GM23338 (cell line): ENCODE data around the gene IL1R1.

ENCODE experiments used
- EZH2 ChIP-seq: fragments of 200-600 bp; sonication (generic); IDR thresholded peaks from one replicate; pipeline ENCODE4 v1.8.0; 2017; ENCODE audit warnings: antibody characterized with exemption, mild to moderate bottlenecking, low read depth; ENCODE audit not compliant: unreplicated experiment
- EZH2phosphoT487 ChIP-seq: fragments of 200-600 bp; sonication (generic); IDR thresholded peaks from one replicate; pipeline ENCODE4 v1.8.1; 2018; ENCODE audit warnings: antibody characterized with exemption; ENCODE audit not compliant: unreplicated experiment
- JUNB ChIP-seq: IDR thresholded peaks from one replicate; pipeline ENCODE4 v1.6.1; 2016; ENCODE audit warnings: antibody characterized with exemption; ENCODE audit not compliant: unreplicated experiment
- POLR2AphosphoS5 ChIP-seq: IDR thresholded peaks from 2 replicates; pipeline ENCODE4 v1.6.1; 2016; ENCODE audit warnings: antibody characterized with exemption, low read depth
- STAT1 ChIP-seq: IDR thresholded peaks from one replicate; pipeline ENCODE4 v1.6.1; 2016; ENCODE audit warnings: antibody characterized with exemption; ENCODE audit not compliant: unreplicated experiment
- ZNF331 ChIP-seq: fragments of 250-450 bp; sonication (Bioruptor Pico); IDR thresholded peaks from 2 replicates; pipeline ENCODE4 v1.5.0; 2020; ENCODE audit warnings: low read depth, mild to moderate bottlenecking, moderate library complexity
- TF ChIP-seq, protein P1 (sequence below), 2 experiments: fragments of 200-600 bp in 1 of 2; sonication (generic) in 1 of 2; conservative IDR thresholded peaks; 2 replicates each; pipeline versions ENCODE4 v1.5.1 to v1.6.1; 2016 to 2017; ENCODE audit warnings: antibody characterized with exemption in 2 of 2, low read depth in 2 of 2, mild to moderate bottlenecking in 2 of 2, moderate library complexity in 1 of 2
- TF ChIP-seq, protein P2 (sequence below): IDR thresholded peaks from one replicate; pipeline ENCODE4 v1.6.1; 2018; ENCODE audit warnings: antibody characterized with exemption; ENCODE audit not compliant: unreplicated experiment
- TF ChIP-seq, protein P3 (sequence below): fragments of 250-450 bp; sonication (Bioruptor Pico); IDR thresholded peaks from 2 replicates; pipeline ENCODE4 v1.5.0; 2020; ENCODE audit warnings: mild to moderate bottlenecking, moderate library complexity

DNA sequence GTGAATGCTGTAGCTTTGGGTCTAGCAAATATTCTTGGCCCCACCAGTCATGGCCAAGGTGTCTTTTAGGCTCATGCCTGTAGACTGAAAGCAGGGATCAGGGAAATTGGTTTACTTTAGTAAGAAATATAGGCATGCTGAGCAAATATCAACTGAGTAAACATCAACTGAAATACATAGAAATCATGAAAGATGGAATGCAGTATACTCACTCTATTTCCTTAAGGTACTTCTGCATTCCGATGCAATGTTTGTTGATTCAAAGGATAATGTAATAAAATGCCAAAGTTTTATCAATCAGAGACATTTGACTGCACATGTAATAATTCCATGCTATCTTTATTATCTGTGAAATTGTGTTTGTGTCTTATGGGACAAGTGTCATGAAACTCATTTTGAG lies 19.6 kb upstream of the IL1R1 start:
- TF ChIP-seq, protein P1, sequence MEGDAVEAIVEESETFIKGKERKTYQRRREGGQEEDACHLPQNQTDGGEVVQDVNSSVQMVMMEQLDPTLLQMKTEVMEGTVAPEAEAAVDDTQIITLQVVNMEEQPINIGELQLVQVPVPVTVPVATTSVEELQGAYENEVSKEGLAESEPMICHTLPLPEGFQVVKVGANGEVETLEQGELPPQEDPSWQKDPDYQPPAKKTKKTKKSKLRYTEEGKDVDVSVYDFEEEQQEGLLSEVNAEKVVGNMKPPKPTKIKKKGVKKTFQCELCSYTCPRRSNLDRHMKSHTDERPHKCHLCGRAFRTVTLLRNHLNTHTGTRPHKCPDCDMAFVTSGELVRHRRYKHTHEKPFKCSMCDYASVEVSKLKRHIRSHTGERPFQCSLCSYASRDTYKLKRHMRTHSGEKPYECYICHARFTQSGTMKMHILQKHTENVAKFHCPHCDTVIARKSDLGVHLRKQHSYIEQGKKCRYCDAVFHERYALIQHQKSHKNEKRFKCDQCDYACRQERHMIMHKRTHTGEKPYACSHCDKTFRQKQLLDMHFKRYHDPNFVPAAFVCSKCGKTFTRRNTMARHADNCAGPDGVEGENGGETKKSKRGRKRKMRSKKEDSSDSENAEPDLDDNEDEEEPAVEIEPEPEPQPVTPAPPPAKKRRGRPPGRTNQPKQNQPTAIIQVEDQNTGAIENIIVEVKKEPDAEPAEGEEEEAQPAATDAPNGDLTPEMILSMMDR (conservative IDR thresholded peaks at IDR 0.05; ENCODE audit: low read depth in 2 of 2) = no peak
- TF ChIP-seq, protein P2, sequence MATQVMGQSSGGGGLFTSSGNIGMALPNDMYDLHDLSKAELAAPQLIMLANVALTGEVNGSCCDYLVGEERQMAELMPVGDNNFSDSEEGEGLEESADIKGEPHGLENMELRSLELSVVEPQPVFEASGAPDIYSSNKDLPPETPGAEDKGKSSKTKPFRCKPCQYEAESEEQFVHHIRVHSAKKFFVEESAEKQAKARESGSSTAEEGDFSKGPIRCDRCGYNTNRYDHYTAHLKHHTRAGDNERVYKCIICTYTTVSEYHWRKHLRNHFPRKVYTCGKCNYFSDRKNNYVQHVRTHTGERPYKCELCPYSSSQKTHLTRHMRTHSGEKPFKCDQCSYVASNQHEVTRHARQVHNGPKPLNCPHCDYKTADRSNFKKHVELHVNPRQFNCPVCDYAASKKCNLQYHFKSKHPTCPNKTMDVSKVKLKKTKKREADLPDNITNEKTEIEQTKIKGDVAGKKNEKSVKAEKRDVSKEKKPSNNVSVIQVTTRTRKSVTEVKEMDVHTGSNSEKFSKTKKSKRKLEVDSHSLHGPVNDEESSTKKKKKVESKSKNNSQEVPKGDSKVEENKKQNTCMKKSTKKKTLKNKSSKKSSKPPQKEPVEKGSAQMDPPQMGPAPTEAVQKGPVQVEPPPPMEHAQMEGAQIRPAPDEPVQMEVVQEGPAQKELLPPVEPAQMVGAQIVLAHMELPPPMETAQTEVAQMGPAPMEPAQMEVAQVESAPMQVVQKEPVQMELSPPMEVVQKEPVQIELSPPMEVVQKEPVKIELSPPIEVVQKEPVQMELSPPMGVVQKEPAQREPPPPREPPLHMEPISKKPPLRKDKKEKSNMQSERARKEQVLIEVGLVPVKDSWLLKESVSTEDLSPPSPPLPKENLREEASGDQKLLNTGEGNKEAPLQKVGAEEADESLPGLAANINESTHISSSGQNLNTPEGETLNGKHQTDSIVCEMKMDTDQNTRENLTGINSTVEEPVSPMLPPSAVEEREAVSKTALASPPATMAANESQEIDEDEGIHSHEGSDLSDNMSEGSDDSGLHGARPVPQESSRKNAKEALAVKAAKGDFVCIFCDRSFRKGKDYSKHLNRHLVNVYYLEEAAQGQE = no peak
- TF ChIP-seq EZH2 (no peak), POLR2AphosphoS5 (no peak), STAT1 (no peak), EZH2phosphoT487 (no peak), JUNB (no peak), ZNF331 (CRISPR knock-in tag) (no peak)
- TF ChIP-seq, protein P3, sequence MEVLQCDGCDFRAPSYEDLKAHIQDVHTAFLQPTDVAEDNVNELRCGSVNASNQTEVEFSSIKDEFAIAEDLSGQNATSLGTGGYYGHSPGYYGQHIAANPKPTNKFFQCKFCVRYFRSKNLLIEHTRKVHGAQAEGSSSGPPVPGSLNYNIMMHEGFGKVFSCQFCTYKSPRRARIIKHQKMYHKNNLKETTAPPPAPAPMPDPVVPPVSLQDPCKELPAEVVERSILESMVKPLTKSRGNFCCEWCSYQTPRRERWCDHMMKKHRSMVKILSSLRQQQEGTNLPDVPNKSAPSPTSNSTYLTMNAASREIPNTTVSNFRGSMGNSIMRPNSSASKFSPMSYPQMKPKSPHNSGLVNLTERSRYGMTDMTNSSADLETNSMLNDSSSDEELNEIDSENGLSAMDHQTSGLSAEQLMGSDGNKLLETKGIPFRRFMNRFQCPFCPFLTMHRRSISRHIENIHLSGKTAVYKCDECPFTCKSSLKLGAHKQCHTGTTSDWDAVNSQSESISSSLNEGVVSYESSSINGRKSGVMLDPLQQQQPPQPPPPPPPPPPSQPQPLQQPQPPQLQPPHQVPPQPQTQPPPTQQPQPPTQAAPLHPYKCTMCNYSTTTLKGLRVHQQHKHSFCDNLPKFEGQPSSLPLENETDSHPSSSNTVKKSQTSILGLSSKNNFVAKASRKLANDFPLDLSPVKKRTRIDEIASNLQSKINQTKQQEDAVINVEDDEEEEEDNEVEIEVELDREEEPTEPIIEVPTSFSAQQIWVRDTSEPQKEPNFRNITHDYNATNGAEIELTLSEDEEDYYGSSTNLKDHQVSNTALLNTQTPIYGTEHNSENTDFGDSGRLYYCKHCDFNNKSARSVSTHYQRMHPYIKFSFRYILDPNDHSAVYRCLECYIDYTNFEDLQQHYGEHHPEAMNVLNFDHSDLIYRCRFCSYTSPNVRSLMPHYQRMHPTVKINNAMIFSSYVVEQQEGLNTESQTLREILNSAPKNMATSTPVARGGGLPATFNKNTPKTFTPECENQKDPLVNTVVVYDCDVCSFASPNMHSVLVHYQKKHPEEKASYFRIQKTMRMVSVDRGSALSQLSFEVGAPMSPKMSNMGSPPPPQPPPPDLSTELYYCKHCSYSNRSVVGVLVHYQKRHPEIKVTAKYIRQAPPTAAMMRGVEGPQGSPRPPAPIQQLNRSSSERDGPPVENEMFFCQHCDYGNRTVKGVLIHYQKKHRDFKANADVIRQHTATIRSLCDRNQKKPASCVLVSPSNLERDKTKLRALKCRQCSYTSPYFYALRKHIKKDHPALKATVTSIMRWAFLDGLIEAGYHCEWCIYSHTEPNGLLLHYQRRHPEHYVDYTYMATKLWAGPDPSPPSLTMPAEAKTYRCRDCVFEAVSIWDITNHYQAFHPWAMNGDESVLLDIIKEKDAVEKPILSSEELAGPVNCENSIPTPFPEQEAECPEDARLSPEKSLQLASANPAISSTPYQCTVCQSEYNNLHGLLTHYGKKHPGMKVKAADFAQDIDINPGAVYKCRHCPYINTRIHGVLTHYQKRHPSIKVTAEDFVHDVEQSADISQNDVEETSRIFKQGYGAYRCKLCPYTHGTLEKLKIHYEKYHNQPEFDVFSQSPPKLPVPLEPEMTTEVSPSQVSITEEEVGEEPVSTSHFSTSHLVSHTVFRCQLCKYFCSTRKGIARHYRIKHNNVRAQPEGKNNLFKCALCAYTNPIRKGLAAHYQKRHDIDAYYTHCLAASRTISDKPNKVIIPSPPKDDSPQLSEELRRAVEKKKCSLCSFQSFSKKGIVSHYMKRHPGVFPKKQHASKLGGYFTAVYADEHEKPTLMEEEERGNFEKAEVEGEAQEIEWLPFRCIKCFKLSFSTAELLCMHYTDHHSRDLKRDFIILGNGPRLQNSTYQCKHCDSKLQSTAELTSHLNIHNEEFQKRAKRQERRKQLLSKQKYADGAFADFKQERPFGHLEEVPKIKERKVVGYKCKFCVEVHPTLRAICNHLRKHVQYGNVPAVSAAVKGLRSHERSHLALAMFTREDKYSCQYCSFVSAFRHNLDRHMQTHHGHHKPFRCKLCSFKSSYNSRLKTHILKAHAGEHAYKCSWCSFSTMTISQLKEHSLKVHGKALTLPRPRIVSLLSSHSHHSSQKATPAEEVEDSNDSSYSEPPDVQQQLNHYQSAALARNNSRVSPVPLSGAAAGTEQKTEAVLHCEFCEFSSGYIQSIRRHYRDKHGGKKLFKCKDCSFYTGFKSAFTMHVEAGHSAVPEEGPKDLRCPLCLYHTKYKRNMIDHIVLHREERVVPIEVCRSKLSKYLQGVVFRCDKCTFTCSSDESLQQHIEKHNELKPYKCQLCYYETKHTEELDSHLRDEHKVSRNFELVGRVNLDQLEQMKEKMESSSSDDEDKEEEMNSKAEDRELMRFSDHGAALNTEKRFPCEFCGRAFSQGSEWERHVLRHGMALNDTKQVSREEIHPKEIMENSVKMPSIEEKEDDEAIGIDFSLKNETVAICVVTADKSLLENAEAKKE (CRISPR knock-in tag) = no peak
